A673 (cell line): ENCODE measurements around the gene NUMA1. TPM values are rescaled to one million over a fixed set of nuclear protein-coding genes. Genes with fewer than 3 reads are reported as not detected.

Experiments used
- BruUV-seq: library from RNA; stranded (reverse); fragments of 400-500 nt; replicated peaks from 2 replicates; lab custom pipeline; 2021; lab: Mats Ljungman, UMichigan
- CTCF ChIA-PET: fragments of 300-600 bp; sonication (Branson Sonifier 250); formaldehyde crosslinking; loops from one replicate; lab custom pipeline; 2022; ENCODE audit warnings: antibody characterized with exemption; lab: Charles Lee
- POLR2A ChIA-PET: fragments of 300-600 bp; sonication (Branson Sonifier 250); formaldehyde crosslinking; loops from one replicate; lab custom pipeline; 2022; ENCODE audit warnings: antibody characterized with exemption; ENCODE audit not compliant: low non-redundant PET; lab: Charles Lee
- DNase-seq: peaks from one replicate; pipeline ENCODE4 v3.0.0-alpha.2; 2015; ENCODE audit warnings: low spot score
- H3K27ac ChIP-seq: fragments of 200-600 bp; sonication (generic); 2 replicates; pipeline ENCODE4 v1.5.1; 2016; ENCODE audit warnings: mixed run types, low read depth, mild to moderate bottlenecking, mixed read lengths, antibody characterized with exemption, low read length; ENCODE audit not compliant: poor library complexity, severe bottlenecking
- H3K27me3 ChIP-seq: fragments of 200-600 bp; sonication (generic); replicated peaks from 2 replicates; pipeline ENCODE4 v1.6.1; 2017; ENCODE audit warnings: mixed run types, low read depth, mild to moderate bottlenecking, mixed read lengths, antibody characterized with exemption, low read length; ENCODE audit not compliant: insufficient read depth, poor library complexity
- H3K36me3 ChIP-seq: fragments of 200-600 bp; sonication (generic); 2 replicates; pipeline ENCODE4 v1.6.1; 2016; ENCODE audit warnings: mixed run types, mild to moderate bottlenecking, mixed read lengths, antibody characterized with exemption, low read length; ENCODE audit not compliant: insufficient read depth, poor library complexity, severe bottlenecking
- H3K4me1 ChIP-seq: fragments of 200-600 bp; sonication (generic); 2 replicates; pipeline ENCODE4 v1.6.1; 2017; ENCODE audit warnings: mixed run types, mild to moderate bottlenecking, mixed read lengths, antibody characterized with exemption, low read length; ENCODE audit not compliant: insufficient read depth, poor library complexity, severe bottlenecking
- H3K4me3 ChIP-seq: fragments of 200-600 bp; sonication (generic); 2 replicates; pipeline ENCODE4 v1.5.1; 2016; ENCODE audit warnings: low read depth, mixed run types, mild to moderate bottlenecking, mixed read lengths, low read length; ENCODE audit not compliant: poor library complexity, severe bottlenecking
- H3K9me3 ChIP-seq: fragments of 200-600 bp; sonication (generic); 2 replicates; pipeline ENCODE4 v1.6.1; 2016; ENCODE audit warnings: mixed run types, low read depth, mild to moderate bottlenecking, mixed read lengths, antibody characterized with exemption, low read length; ENCODE audit not compliant: poor library complexity, severe bottlenecking
- EZH2 ChIP-seq: fragments of 200-600 bp; sonication (generic); IDR thresholded peaks from 2 replicates; pipeline ENCODE4 v1.6.1; 2017; ENCODE audit warnings: borderline replicate concordance, low read depth, mild to moderate bottlenecking, mixed read lengths, antibody characterized with exemption, low read length; ENCODE audit not compliant: poor library complexity, severe bottlenecking
- intact Hi-C: fragments of 100-400 bp; cut with micrococcal nuclease; formaldehyde crosslinking; loops from one replicate; pipeline ENCODE4 v1.10.0; 2022; ENCODE audit not compliant: unreplicated experiment
- total RNA-seq: library from RNA; stranded (reverse); gene quantifications from 2 replicates; pipeline ENCODE4 v1.2.3, GENCODE V29; 2021
- TF ChIP-seq, protein P1 (sequence below): fragments of 300-800, 200-600 bp; sonication (generic); conservative IDR thresholded peaks from 2 replicates; pipeline ENCODE4 v1.5.1; 2017; ENCODE audit warnings: low read depth, mild to moderate bottlenecking, antibody characterized with exemption, low read length, moderate library complexity, mixed read lengths

NUMA1 gene
- total RNA-seq, 1 experiment from 2014 or later = 216 TPM

DNA sequence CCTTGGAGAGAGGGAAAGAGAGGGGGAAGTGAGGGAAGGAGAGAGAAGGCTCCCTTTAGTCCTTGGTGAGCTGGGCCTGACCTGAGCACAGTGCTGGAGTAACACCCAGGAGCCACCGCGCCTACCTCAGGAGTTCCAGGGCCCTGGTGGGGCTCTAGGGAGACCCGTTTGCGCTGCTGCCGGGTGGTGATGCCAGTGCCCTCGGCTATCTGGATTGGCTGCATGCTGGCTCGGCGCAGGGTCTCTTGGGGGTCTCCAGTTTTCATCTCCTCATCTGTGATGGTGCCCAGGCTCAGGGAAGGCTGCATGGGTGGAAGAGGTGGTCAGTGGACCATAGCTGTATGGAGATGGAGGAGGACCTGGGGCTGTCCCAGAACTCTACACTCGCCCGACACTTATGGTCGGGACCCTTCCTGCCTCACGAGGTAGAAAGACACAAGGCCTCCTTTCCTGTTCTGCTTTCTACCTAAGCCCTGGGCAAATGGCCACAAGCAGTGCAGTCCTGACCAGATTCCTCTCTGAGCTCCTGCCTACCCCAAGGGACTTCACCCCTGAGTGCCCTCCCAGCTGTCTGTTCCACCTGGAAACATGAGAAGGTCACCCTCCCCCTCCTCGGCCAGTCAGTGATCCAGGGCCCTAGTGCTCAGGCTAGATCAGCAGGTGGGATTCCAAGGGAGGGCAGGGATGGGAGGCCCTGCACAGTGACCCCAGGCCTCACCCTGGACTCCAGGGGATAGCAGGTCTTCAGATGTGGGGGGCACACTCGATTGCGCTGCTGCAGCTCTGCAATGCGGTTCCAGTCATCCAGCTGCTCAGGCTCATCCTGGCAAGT, 75.6 kb downstream of the NUMA1 start:
- no peaks in the 10 kb centered on the region for H3K9me3 ChIP-seq
- H3K4me3 ChIP-seq = no peak overlapping the region
- no peak overlapping the region for H3K27ac ChIP-seq
- POLR2A ChIA-PET = no interaction called here
- TF ChIP-seq, protein P1, sequence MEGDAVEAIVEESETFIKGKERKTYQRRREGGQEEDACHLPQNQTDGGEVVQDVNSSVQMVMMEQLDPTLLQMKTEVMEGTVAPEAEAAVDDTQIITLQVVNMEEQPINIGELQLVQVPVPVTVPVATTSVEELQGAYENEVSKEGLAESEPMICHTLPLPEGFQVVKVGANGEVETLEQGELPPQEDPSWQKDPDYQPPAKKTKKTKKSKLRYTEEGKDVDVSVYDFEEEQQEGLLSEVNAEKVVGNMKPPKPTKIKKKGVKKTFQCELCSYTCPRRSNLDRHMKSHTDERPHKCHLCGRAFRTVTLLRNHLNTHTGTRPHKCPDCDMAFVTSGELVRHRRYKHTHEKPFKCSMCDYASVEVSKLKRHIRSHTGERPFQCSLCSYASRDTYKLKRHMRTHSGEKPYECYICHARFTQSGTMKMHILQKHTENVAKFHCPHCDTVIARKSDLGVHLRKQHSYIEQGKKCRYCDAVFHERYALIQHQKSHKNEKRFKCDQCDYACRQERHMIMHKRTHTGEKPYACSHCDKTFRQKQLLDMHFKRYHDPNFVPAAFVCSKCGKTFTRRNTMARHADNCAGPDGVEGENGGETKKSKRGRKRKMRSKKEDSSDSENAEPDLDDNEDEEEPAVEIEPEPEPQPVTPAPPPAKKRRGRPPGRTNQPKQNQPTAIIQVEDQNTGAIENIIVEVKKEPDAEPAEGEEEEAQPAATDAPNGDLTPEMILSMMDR = no peak
- no peak for TF ChIP-seq EZH2
- no peaks in the 10 kb centered on the region for H3K27me3 ChIP-seq
- peaks cover 85% of the 10 kb centered on the region for H3K36me3 ChIP-seq
- H3K4me1 ChIP-seq = no peaks in the 10 kb centered on the region
- intact Hi-C loops = no loop called here
- DNase-seq = no peak
- BruUV-seq = no TSS peak
- CTCF ChIA-PET = no interaction called here

DNA sequence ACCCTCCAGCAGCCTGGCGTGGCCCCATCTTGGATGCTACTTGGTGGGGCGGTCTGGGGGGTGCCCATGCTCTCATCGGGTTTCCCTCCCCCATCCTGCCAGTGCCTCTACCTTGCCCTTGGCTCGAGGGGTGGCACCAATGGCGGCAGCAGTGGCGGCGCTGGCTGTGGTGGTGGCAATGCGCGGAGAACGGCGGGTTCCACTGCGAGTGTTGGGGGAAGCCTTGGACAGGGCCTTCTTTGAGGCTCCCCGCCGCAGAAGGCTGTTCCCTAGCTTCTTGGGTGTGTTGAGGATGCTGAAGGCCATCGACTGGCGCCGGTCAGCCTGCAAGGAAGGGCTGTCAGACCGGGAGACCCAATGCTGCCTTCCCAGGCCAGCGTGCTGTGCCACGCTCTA, 76.6 kb downstream of the NUMA1 start:
- Histone ChIP-seq H3K4me3 (no peak overlapping the region), H3K36me3 (peaks cover 77% of the 10 kb centered on the region), H3K27me3 (no peaks in the 10 kb centered on the region), H3K27ac (no peak overlapping the region), H3K9me3 (no peaks in the 10 kb centered on the region), H3K4me1 (no peaks in the 10 kb centered on the region)
- TF ChIP-seq, protein P1 = no peak
- TF ChIP-seq EZH2 = no peak
- no TSS peak for BruUV-seq
- intact Hi-C loops = no loop called here
- POLR2A ChIA-PET = no interaction called here
- no peak for DNase-seq
- CTCF ChIA-PET = no interaction called here

DNA sequence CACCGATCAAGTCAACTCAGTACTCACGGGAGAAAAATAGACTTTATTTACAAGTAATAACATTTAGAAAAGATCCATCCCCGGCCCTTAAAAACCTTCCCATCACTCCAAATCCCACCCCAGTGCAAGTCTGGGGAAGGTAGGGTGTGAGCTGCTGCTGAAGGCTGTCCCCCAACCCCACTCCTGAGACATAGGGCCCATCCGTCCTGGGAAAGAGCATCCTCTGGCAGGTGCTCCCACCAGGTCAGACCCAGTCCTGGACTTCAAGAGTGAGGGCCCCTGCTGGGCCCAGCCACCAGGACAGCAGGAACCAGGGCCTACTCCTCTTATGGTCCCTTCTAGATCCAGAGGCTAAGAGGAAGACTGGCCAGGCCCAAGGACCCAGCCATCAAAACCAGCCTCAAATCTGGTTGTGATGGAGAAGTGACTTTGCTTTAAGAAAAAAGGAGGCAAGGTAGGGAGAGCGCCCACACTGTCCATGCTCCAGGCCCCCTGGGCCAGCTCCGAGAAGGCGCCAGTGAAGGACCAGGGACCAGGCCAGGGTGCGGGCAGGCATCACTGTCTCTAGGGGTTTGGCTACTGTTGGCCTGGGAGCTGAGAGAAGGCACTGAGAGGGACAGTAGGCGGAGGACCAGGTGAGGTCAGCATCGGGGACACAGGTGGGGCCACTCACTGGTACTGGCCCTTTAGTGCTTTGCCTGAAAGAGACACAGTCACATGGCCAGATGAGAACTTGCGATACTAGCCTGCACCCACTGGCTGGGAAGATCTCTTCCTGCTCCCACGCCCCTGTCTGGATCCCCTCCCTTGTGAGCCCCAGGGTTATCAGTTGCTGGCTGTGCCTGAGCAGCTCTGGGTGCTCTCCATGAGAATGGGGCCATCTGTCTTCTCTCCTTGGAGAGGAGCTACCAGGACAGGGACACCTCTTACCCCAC, 77.2 kb downstream of the NUMA1 start:
- TF ChIP-seq EZH2 = no peak
- TF ChIP-seq, protein P1 = no peak
- Histone ChIP-seq H3K27me3 (no peaks in the 10 kb centered on the region), H3K4me1 (no peaks in the 10 kb centered on the region), H3K9me3 (no peaks in the 10 kb centered on the region), H3K36me3 (peaks cover 70% of the 10 kb centered on the region), H3K4me3 (no peak overlapping the region), H3K27ac (no peak overlapping the region)
- intact Hi-C loops = no loop called here
- CTCF ChIA-PET = no interaction called here
- TSS peak; percentile 90 for BruUV-seq
- POLR2A ChIA-PET = no interaction called here
- DNase-seq = no peak
